ENCODE data around the gene CNST. TPM values are rescaled to one million over a fixed set of nuclear protein-coding genes. Genes with fewer than 3 reads are reported as not detected.

CNST gene
- total RNA-seq, 1 donor from 2014 or later: 35.2 TPM

DNA sequence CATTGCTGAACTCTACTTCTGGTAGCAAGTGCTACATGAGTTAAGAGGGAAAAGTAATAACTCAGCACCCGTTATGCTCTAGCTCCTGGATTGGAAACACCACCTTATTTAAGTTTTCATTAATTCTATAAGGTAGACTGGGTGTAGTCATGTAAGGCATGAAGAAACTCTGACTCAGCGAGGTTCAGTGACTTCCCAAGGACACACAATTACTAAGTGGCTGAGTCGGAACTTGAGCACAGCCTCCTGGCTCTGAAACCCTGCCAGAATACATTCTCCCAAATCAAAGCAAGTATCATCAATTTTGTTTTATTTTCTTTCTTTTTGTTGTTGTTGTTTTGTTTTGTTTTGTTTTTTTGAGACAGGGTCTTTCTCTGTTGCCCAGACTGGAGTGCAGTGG is 128.9 kb downstream of the CNST start:
- Mint-ChIP-seq H3K4me1 (peaks cover 8% of the 10 kb centered on the region), H3K4me3 (no peak overlapping the region), H3K27ac (no peak overlapping the region), H3K36me3 (ENCODE audit: low read depth) (no peaks in the 10 kb centered on the region), H3K27me3 (no peaks in the 10 kb centered on the region), H3K9me3 (no peaks in the 10 kb centered on the region)
- CTCF ChIA-PET: no interaction called here
- ATAC-seq (ENCODE audit: low read depth) (no peak), DNase-seq (no peak)
- intact Hi-C loops (cut with micrococcal nuclease): no loop called here
- TF ChIP-seq, protein P1, sequence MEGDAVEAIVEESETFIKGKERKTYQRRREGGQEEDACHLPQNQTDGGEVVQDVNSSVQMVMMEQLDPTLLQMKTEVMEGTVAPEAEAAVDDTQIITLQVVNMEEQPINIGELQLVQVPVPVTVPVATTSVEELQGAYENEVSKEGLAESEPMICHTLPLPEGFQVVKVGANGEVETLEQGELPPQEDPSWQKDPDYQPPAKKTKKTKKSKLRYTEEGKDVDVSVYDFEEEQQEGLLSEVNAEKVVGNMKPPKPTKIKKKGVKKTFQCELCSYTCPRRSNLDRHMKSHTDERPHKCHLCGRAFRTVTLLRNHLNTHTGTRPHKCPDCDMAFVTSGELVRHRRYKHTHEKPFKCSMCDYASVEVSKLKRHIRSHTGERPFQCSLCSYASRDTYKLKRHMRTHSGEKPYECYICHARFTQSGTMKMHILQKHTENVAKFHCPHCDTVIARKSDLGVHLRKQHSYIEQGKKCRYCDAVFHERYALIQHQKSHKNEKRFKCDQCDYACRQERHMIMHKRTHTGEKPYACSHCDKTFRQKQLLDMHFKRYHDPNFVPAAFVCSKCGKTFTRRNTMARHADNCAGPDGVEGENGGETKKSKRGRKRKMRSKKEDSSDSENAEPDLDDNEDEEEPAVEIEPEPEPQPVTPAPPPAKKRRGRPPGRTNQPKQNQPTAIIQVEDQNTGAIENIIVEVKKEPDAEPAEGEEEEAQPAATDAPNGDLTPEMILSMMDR (IDR thresholded peaks at IDR 0.05): no peak
- POLR2A ChIA-PET: no interaction called here

DNA sequence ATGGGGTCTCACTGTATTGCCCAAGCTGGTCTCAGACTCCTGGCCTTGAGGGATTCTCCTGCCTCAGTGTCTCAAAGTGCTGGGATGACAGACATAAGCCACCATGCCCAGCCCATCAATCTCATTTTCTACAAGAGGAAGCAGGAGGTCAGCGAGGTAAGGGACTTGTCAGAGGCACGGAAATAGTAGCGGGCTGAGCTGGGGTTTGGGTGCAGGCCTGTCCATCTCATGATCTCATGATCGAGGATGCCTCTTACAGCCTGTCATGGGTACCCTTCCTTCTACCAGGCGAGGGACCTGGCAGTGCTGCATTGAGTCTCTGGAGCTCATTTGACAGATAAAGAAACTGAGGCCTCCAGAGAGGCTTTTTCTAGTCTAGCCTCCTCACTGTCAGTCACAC is 129.4 kb downstream of the CNST start:
- no peaks in the 10 kb centered on the region for H3K36me3 Mint-ChIP-seq (ENCODE audit: low read depth)
- ChIA-PET POLR2A (no interaction called here), CTCF (interaction anchor here (0.9 kb wide), 1 partner anchor 22 kb away, joined by 3 read pairs; no protein-coding TSS in a partner anchor)
- H3K27me3 Mint-ChIP-seq: no peaks in the 10 kb centered on the region
- no peak for DNase-seq
- ATAC-seq (ENCODE audit: low read depth): no peak
- H3K4me3 Mint-ChIP-seq: no peak overlapping the region
- no peak overlapping the region for H3K27ac Mint-ChIP-seq
- TF ChIP-seq, protein P1 (IDR thresholded peaks at IDR 0.05): no peak
- no peaks in the 10 kb centered on the region for H3K9me3 Mint-ChIP-seq
- intact Hi-C loops (cut with micrococcal nuclease): no loop called here
- peaks cover 8% of the 10 kb centered on the region for H3K4me1 Mint-ChIP-seq

DNA sequence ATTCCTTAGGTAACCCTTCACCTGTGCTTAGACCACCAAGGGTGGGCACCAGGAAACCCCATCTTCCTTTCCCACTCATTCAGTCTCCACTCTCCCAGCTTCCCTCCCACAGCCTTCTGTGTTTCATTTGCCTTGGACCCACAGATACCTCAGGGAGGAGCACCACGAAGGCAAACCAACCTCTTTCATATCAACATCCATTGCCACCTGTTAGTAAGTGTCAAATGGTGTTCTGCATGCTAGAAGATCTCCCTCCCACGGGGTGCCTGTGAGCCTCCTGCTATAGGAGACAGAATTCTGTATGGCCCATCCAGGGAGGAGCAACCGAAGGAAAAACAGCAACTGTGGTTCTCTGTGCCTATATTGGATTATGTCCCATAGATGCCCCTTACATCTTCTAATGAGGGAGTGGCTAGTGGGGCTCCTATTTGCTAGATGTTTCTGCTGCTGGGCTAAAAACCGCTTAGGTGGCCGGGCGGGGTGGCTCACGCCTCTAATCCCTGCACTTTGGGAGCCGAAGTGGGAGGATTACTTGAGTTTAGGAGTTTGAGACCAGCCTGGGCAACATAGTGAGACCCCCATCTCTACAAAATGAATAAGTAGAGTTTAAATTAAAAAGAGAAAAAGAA is 132.3 kb downstream of the CNST start:
- H3K4me1 Mint-ChIP-seq: peaks cover 8% of the 10 kb centered on the region
- intact Hi-C loops (cut with micrococcal nuclease): loop anchor here (1.0 to 2.0 kb wide), 6 partner anchors 9 to 1545 kb away; partner anchors contain the start of genes CNST, SCCPDH and TFB2M
- CTCF ChIA-PET: no interaction called here

DNA sequence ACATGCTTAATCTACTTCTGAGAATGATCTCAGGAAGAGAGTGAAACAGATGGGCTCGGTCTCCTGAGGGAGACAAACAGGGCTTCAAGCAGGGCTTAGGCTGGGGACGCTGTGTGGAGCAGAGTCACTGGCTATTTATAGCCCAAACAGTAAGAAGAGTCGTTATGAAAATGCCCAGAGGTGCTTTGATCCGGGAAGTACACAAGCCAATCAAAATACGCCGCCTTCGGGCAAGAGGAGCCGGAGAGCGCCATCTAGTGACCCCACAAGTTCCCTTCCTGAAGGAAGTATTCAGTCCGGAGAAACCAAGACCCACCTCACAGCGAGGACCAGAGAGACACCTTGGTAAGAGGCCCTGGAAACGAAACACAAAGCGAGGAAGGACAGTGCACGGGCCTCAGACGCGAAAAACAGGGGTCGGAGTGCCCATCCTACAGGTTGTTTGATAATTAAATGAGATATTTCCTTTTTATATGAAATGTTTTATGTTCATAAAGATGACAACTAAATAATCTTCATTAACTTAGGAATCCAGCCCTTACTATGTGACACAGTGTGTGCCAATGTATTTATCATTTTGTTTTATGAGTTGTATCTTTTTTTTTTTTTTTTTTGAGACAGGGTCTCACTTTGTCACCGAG is 133.0 kb downstream of the CNST start:
- intact Hi-C loops (cut with micrococcal nuclease): loop anchor here (1.0 to 2.0 kb wide), 6 partner anchors 10 to 1546 kb away; partner anchors contain the start of genes CNST, SCCPDH and TFB2M
- no peaks in the 10 kb centered on the region for H3K27me3 Mint-ChIP-seq
- no peaks in the 10 kb centered on the region for H3K9me3 Mint-ChIP-seq
- H3K27ac Mint-ChIP-seq: peak overlapping the region; percentile 57
- ChIA-PET CTCF (no interaction called here), POLR2A (no interaction called here)
- peak overlapping the region; percentile 74 for H3K4me3 Mint-ChIP-seq
- TF ChIP-seq, protein P1 (IDR thresholded peaks at IDR 0.05): no peak
- no peaks in the 10 kb centered on the region for H3K36me3 Mint-ChIP-seq (ENCODE audit: low read depth)
- ATAC-seq (ENCODE audit: low read depth) (peak; percentile 90), DNase-seq (peak; percentile 62)
- H3K4me1 Mint-ChIP-seq: peaks cover 8% of the 10 kb centered on the region

More for the DNA sequence above, 132.3 kb downstream of the CNST start:
- Mint-ChIP-seq H3K36me3 (ENCODE audit: low read depth) (no peaks in the 10 kb centered on the region), H3K9me3 (no peaks in the 10 kb centered on the region), H3K27ac (peak overlapping the region; percentile 57), H3K4me3 (peak overlapping the region; percentile 74), H3K27me3 (no peaks in the 10 kb centered on the region)
- TF ChIP-seq, protein P1 (IDR thresholded peaks at IDR 0.05): no peak
- no peak for ATAC-seq (ENCODE audit: low read depth)
- POLR2A ChIA-PET: no interaction called here
- DNase-seq: no peak

DNA sequence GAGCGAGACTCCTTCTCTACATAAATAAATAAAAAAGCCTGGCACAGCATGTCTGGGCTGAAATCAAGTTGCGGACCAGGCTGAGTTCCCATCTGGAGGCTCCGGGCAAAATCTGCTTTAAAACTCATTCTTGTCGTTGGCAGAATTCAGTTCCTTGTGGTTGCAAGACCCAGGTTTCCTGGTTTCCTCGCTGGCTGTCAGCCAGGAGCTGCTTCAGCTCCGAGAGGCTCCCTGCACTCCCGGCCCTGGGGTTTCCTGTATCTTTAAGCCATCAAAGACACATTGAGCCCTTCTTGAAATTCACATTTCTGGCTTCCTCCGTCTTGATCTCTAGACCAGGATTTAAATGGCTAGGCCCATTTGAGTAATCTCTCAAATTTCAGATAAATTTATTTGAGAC is 137.3 kb downstream of the CNST start:
- peaks cover 6% of the 10 kb centered on the region for H3K4me1 Mint-ChIP-seq
- TF ChIP-seq, protein P1 (IDR thresholded peaks at IDR 0.05): no peak

More for the DNA sequence above, 137.3 kb downstream of the CNST start:
- intact Hi-C loops (cut with micrococcal nuclease): no loop called here
- no peak overlapping the region for H3K27ac Mint-ChIP-seq
- H3K4me3 Mint-ChIP-seq: no peak overlapping the region
- POLR2A ChIA-PET: no interaction called here
- DNase-seq: no peak
- no peaks in the 10 kb centered on the region for H3K27me3 Mint-ChIP-seq
- ATAC-seq (ENCODE audit: low read depth): no peak
- no peaks in the 10 kb centered on the region for H3K9me3 Mint-ChIP-seq
- no peaks in the 10 kb centered on the region for H3K36me3 Mint-ChIP-seq (ENCODE audit: low read depth)
- CTCF ChIA-PET: no interaction called here
